GM12875 (cell line): ENCODE data around the gene LGALS3BP.

Source experiments
- H3K4me3 ChIP-seq: one replicate; pipeline ENCODE4 v1.5.1; 2011; ENCODE audit warnings: low read depth, low read length, control low read depth
- CTCF ChIP-seq: IDR thresholded peaks from 2 replicates; pipeline ENCODE4 v1.5.1; 2011; ENCODE audit warnings: low read depth, mild to moderate bottlenecking, control low read depth, inconsistent platforms, low read length, moderate library complexity, borderline replicate concordance; ENCODE audit not compliant: insufficient read depth

LGALS3BP gene

GRCh38 chr17:79019632-79020584 lies 40.2 kb upstream of the LGALS3BP start:
- no peak overlapping the region for H3K4me3 ChIP-seq
- peak; percentile 34; the same call in 1 of the 2 replicates for TF ChIP-seq CTCF

- no peak overlapping the region for H3K4me3 ChIP-seq
- no peak for TF ChIP-seq CTCF
These were observed 39.5 kb upstream of the LGALS3BP start for GRCh38 chr17:79019261-79019631.

- no peak for TF ChIP-seq CTCF
- no peak overlapping the region for H3K4me3 ChIP-seq
These were observed 38.6 kb upstream of the LGALS3BP start for GRCh38 chr17:79018370-79018695.

- no peak overlapping the region for H3K4me3 ChIP-seq
- TF ChIP-seq CTCF, result no peak
These were observed 38.0 kb upstream of the LGALS3BP start for GRCh38 chr17:79017546-79018369.

- no peak overlapping the region for H3K4me3 ChIP-seq
- TF ChIP-seq CTCF, result no peak
These were observed 34.5 kb upstream of the LGALS3BP start for GRCh38 chr17:79014158-79014758.

- TF ChIP-seq CTCF, result no peak
- H3K4me3 ChIP-seq, result no peak overlapping the region
These were observed 32.9 kb upstream of the LGALS3BP start for GRCh38 chr17:79012563-79013134.
